Stomach (tissue), 4 donors: Measurements from ENCODE around the gene MINDY3.

Experiments
- POLR2A ChIP-seq, 4 donors: fragments of 450-650 bp; IDR thresholded peaks; one replicate each; pipeline ENCODE4 v1.6.1; 2016; ENCODE audit warnings: antibody characterized with exemption in 4 of 4, control low read depth in 2 of 4, mild to moderate bottlenecking in 1 of 4, moderate library complexity in 1 of 4
- POLR2AphosphoS5 ChIP-seq, 3 donors: sonication (generic); formaldehyde crosslinking; IDR thresholded peaks; one replicate each; pipeline ENCODE4 v1.6.1; 2016; ENCODE audit warnings: antibody characterized with exemption in 3 of 3
- TF ChIP-seq, protein P1 (sequence below), 7 experiments: fragments of 450-650 bp in 4 of 7; fragments of 200-600 bp in 3 of 7; sonication (generic) in 3 of 7; IDR thresholded peaks; one replicate each; pipeline ENCODE4 v1.5.1; 2016 to 2019; ENCODE audit warnings: antibody characterized with exemption in 7 of 7, control low read depth in 2 of 7, mild to moderate bottlenecking in 1 of 7

DNA sequence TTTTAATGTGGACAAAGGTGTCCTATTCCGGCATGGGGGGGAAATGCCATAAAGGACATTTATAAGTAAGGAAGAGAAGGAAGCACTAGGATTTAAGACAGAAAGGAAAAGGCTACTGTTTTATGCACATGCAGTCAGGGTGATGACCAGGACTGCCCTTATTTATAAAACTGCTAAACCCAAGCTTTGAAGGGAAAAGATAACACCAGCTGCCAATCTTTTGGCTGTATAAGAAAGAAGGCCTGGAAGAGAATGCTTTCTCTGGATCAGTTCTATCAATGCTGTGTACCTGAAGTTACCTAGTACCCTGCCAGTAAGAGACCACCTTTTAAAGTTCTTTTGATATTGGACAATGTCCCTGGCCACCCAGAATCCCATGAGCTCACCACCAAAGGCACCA is 59.2 kb downstream of the MINDY3 start:
- TF ChIP-seq, protein P1, sequence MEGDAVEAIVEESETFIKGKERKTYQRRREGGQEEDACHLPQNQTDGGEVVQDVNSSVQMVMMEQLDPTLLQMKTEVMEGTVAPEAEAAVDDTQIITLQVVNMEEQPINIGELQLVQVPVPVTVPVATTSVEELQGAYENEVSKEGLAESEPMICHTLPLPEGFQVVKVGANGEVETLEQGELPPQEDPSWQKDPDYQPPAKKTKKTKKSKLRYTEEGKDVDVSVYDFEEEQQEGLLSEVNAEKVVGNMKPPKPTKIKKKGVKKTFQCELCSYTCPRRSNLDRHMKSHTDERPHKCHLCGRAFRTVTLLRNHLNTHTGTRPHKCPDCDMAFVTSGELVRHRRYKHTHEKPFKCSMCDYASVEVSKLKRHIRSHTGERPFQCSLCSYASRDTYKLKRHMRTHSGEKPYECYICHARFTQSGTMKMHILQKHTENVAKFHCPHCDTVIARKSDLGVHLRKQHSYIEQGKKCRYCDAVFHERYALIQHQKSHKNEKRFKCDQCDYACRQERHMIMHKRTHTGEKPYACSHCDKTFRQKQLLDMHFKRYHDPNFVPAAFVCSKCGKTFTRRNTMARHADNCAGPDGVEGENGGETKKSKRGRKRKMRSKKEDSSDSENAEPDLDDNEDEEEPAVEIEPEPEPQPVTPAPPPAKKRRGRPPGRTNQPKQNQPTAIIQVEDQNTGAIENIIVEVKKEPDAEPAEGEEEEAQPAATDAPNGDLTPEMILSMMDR (IDR thresholded peaks at IDR 0.05) = no peak
- TF ChIP-seq POLR2A (IDR thresholded peaks at IDR 0.05) (no peak), POLR2AphosphoS5 (IDR thresholded peaks at IDR 0.05) (no peak)
